HFFc6 (cell line): ENCODE results near the gene SCLY. TPM values are rescaled to one million over a fixed set of nuclear protein-coding genes. Genes with fewer than 3 reads are reported as not detected.
A peak's percentile ranks its signal among the peaks of the same experiment; 100 is the strongest.
"Not testable (repeated sequence)": the region's sequence is repeated elsewhere in the genome, so short reads cannot be mapped to it uniquely, and the experiment has no call there.

ENCODE experiments used
- DNase-seq: peaks from one replicate; pipeline ENCODE4 v3.0.0-alpha.2; 2018
- H3K27ac Mint-ChIP-seq: 2 replicates; pipeline ENCODE4 v1.8.0; 2020; ENCODE audit warnings: mild to moderate bottlenecking, mixed read lengths
- H3K27me3 Mint-ChIP-seq: 2 replicates; pipeline ENCODE4 v1.8.0; 2021; ENCODE audit warnings: mild to moderate bottlenecking, moderate library complexity, mixed read lengths; ENCODE audit not compliant: insufficient read depth
- H3K36me3 Mint-ChIP-seq: 2 replicates; pipeline ENCODE4 v1.8.0; 2021; ENCODE audit warnings: low read depth, mixed read lengths
- H3K4me1 Mint-ChIP-seq: 2 replicates; pipeline ENCODE4 v1.8.0; 2020; ENCODE audit warnings: low read depth, mixed read lengths
- H3K4me3 Mint-ChIP-seq: 2 replicates; pipeline ENCODE4 v1.8.0; 2020; ENCODE audit warnings: mild to moderate bottlenecking, moderate library complexity, mixed read lengths
- H3K9me3 Mint-ChIP-seq: 2 replicates; pipeline ENCODE4 v1.8.0; 2020; ENCODE audit warnings: mild to moderate bottlenecking, mixed read lengths
- CTCF ChIP-seq: fragments of 200-600 bp; sonication (generic); IDR thresholded peaks from 2 replicates; pipeline ENCODE4 v1.5.0; 2021; ENCODE audit warnings: antibody characterized with exemption, mild to moderate bottlenecking
- total RNA-seq, 6 experiments: library from RNA; stranded (reverse); fragmentation: NEBNext Ultra II Directional; extraction: Animal tissue kit (Norgen Biotek cat#: 25700); gene quantifications; 2 replicates in 1 of 6; 3 replicates in 5 of 6; pipeline ENCODE4 v1.2.3, GENCODE V29; 2021

Gene SCLY
- total RNA-seq, 6 experiments from 2014 or later, result 11.3 to 16.4 (median 12.3) TPM

GRCh38 chr2:238045575-238045974 is 15.2 kb upstream of the SCLY start:
- Mint-ChIP-seq H3K36me3 (peaks cover 4% of the 10 kb centered on the region; the same call in 1 of the 2 replicates), H3K9me3 (no peaks in the 10 kb centered on the region), H3K27me3 (peaks cover 1% of the 10 kb centered on the region), H3K4me1 (no peaks in the 10 kb centered on the region), H3K4me3 (no peak overlapping the region), H3K27ac (no peak overlapping the region)
- DNase-seq, result no peak
- TF ChIP-seq CTCF, result no peak

DNA sequence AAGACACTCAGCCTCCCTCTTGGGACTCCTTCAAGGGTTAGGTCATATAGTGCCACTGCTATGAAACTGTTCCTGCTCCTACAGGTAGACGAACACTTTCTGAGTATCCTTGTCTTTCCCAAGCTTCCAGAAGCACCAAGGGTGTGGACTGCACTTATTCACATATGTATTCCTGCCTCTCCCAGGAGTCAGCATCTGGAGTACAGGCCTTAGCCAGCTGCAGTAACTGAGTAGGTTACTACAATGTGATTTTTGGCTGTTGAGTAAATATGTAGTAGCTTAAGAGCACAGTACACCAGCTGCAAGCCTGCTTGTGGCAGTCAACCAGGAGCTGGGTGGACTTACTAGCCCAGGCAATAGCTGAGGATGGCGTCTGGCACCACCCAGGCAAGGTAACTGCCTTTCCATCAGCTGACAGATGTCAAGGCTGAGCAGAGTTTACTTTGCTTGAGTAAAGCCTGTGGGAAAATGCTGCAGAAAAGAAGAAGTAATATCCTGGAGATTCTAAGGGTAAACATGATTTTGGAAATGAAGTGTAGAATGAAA is 14.0 kb upstream of the SCLY start:
- DNase-seq, result no peak
- Mint-ChIP-seq H3K9me3 (no peaks in the 10 kb centered on the region), H3K4me1 (no peaks in the 10 kb centered on the region), H3K27ac (no peak overlapping the region), H3K4me3 (no peak overlapping the region), H3K36me3 (peaks cover 4% of the 10 kb centered on the region; the same call in 1 of the 2 replicates), H3K27me3 (peaks cover 1% of the 10 kb centered on the region)
- no peak for TF ChIP-seq CTCF

GRCh38 chr2:238053191-238053776 is 7.5 kb upstream of the SCLY start:
- Mint-ChIP-seq H3K27me3 (no peaks in the 10 kb centered on the region; the same call in 1 of the 2 replicates), H3K4me3 (no peak overlapping the region), H3K36me3 (no peaks in the 10 kb centered on the region), H3K9me3 (no peaks in the 10 kb centered on the region), H3K4me1 (peaks cover 12% of the 10 kb centered on the region), H3K27ac (peak overlapping the region; percentile 14; the same call in 1 of the 2 replicates)
- peak; percentile 28 for DNase-seq
- TF ChIP-seq CTCF, result no peak

- no peak overlapping the region for H3K27ac Mint-ChIP-seq
- H3K27me3 Mint-ChIP-seq, result peaks cover 3% of the 10 kb centered on the region
- no peak for DNase-seq
- peaks cover 23% of the 10 kb centered on the region for H3K4me1 Mint-ChIP-seq
- no peak for TF ChIP-seq CTCF
- no peak overlapping the region for H3K4me3 Mint-ChIP-seq
- peaks cover 15% of the 10 kb centered on the region for H3K36me3 Mint-ChIP-seq
- H3K9me3 Mint-ChIP-seq, result no peaks in the 10 kb centered on the region
Observed at GRCh38 chr2:238055841-238056240, 5.0 kb upstream of the SCLY start.

DNA sequence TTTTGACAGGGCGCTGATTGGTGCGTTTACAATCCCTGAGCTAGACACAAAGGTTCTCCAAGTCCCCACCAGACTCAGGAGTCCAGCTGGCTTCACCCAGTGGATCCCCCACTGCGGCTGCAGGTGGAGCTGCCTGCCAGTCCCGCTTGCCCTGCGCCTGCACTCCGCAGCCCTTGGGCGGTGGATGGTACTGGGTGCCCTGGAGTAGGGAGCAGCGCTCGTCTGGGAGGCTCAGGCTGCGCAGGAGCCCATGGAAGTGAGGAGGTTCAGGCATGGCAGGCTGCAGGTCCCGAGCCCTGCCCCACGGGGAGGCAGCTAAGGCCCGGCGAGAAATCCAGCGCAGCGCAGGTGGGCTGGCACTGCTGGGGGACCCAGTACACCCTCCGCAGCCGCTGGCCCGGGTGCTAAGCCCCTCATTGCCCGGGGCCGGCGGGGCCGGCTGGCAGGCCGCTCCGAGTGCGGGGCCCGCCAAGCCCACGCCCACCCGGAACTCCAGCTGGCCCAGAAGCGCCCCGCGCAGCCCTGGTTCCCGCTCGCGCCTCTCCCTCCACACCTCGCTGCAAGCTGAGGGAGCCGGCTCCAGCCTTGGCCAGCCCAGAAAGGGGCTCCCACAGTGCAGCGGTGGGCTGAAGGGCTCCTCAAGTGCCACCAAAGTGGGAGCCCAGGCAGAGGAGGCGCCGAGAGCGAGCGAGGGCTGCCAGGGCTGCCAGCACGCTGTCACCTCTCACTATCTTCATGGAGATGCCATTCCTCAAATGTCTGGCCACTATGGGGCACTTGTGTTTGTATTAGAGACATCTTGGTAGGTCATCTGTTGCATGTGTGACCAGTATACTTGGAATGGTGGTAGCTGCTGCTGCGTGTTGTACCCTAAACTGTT is 2.9 kb upstream of the SCLY start:
- Mint-ChIP-seq H3K4me1 (peaks cover 29% of the 10 kb centered on the region), H3K36me3 (peaks cover 15% of the 10 kb centered on the region)
- H3K27ac Mint-ChIP-seq, H3K4me3 Mint-ChIP-seq, DNase-seq, H3K9me3 Mint-ChIP-seq, H3K27me3 Mint-ChIP-seq: not testable (repeated sequence)

DNA sequence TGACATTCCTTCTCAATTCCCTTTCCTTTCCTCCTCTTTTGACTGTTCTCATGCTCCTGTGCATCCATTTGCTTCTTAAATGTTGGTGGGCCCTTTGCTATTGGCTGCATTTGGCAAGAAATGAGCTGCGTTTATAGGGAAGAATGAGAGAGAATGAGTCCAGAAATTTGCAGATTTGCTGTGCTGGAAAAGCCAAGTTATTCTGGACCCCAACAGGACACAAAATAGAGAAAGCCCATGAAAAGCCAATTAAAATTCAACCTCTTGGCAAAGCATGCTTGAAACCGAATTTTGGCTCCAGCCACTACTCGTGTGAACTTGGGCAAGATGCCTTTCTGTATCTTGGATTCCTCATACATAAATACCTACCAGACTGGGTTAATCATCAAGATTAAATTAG is 1.3 kb upstream of the SCLY start:
- Mint-ChIP-seq H3K9me3 (no peaks in the 10 kb centered on the region), H3K4me1 (peaks cover 22% of the 10 kb centered on the region)

More for the DNA sequence above, 1.3 kb upstream of the SCLY start:
- Mint-ChIP-seq H3K27me3 (peaks cover 3% of the 10 kb centered on the region), H3K27ac (peak overlapping the region; percentile 86; the same call in 1 of the 2 replicates), H3K4me3 (peak overlapping the region; percentile 90), H3K36me3 (peaks cover 15% of the 10 kb centered on the region)
- no peak for DNase-seq
- TF ChIP-seq CTCF, result no peak
